ENCODE results near the gene RTL1. TPM values are rescaled to one million over a fixed set of nuclear protein-coding genes. Genes with fewer than 3 reads are reported as not detected.

RTL1 gene
- total RNA-seq, 1 donor from 2014 or later = not detected

- no peak for TF ChIP-seq CTCF (IDR thresholded peaks at IDR 0.05)
- H3K9me3 Mint-ChIP-seq (ENCODE audit: unreplicated experiment) = peaks cover 9% of the 10 kb centered on the region
- H3K36me3 Mint-ChIP-seq (ENCODE audit: unreplicated experiment) = no peaks in the 10 kb centered on the region
- H3K4me3 Mint-ChIP-seq (ENCODE audit: unreplicated experiment) = no peak overlapping the region
- H3K27ac Mint-ChIP-seq (ENCODE audit: unreplicated experiment) = no peak overlapping the region
- DNase-seq (ENCODE audit: extremely low spot score, unreplicated experiment) = no peak
- H3K4me1 Mint-ChIP-seq (ENCODE audit: unreplicated experiment) = peaks cover 3% of the 10 kb centered on the region
- peaks cover 34% of the 10 kb centered on the region for H3K27me3 Mint-ChIP-seq (ENCODE audit: unreplicated experiment)
Measured at GRCh38 chr14:100885196-100885595, 18.3 kb downstream of the RTL1 start.

- Mint-ChIP-seq H3K36me3 (ENCODE audit: unreplicated experiment) (no peaks in the 10 kb centered on the region), H3K9me3 (ENCODE audit: unreplicated experiment) (peaks cover 9% of the 10 kb centered on the region)
Measured at GRCh38 chr14:100884456-100884855, 19.1 kb downstream of the RTL1 start.

GRCh38 chr14:100883789-100884101, 19.8 kb downstream of the RTL1 start:
- Mint-ChIP-seq H3K4me3 (ENCODE audit: unreplicated experiment) (no peak overlapping the region), H3K27me3 (ENCODE audit: unreplicated experiment) (peaks cover 26% of the 10 kb centered on the region), H3K9me3 (ENCODE audit: unreplicated experiment) (peaks cover 9% of the 10 kb centered on the region), H3K27ac (ENCODE audit: unreplicated experiment) (no peak overlapping the region), H3K4me1 (ENCODE audit: unreplicated experiment) (peaks cover 3% of the 10 kb centered on the region), H3K36me3 (ENCODE audit: unreplicated experiment) (no peaks in the 10 kb centered on the region)
- TF ChIP-seq CTCF (IDR thresholded peaks at IDR 0.05) = no peak
- DNase-seq (ENCODE audit: extremely low spot score, unreplicated experiment) = no peak

More at GRCh38 chr14:100884456-100884855, 19.1 kb downstream of the RTL1 start:
- Mint-ChIP-seq H3K4me3 (ENCODE audit: unreplicated experiment) (no peak overlapping the region), H3K27ac (ENCODE audit: unreplicated experiment) (no peak overlapping the region), H3K27me3 (ENCODE audit: unreplicated experiment) (peaks cover 33% of the 10 kb centered on the region), H3K4me1 (ENCODE audit: unreplicated experiment) (peaks cover 3% of the 10 kb centered on the region)
- DNase-seq (ENCODE audit: extremely low spot score, unreplicated experiment) = no peak
- TF ChIP-seq CTCF (IDR thresholded peaks at IDR 0.05) = no peak

GRCh38 chr14:100882991-100883788, 20.3 kb downstream of the RTL1 start:
- Mint-ChIP-seq H3K27ac (ENCODE audit: unreplicated experiment) (no peak overlapping the region), H3K27me3 (ENCODE audit: unreplicated experiment) (peaks cover 20% of the 10 kb centered on the region), H3K4me3 (ENCODE audit: unreplicated experiment) (no peak overlapping the region)

More at GRCh38 chr14:100882991-100883788, 20.3 kb downstream of the RTL1 start:
- H3K36me3 Mint-ChIP-seq (ENCODE audit: unreplicated experiment) = no peaks in the 10 kb centered on the region
- H3K9me3 Mint-ChIP-seq (ENCODE audit: unreplicated experiment) = peaks cover 9% of the 10 kb centered on the region
- no peak for DNase-seq (ENCODE audit: extremely low spot score, unreplicated experiment)
- H3K4me1 Mint-ChIP-seq (ENCODE audit: unreplicated experiment) = peaks cover 3% of the 10 kb centered on the region
- no peak for TF ChIP-seq CTCF (IDR thresholded peaks at IDR 0.05)
